ENCODE measurements around the gene DPH1. TPM values are rescaled to one million over a fixed set of nuclear protein-coding genes. Genes with fewer than 3 reads are reported as not detected.
"Not testable (repeated sequence)": the region's sequence is repeated elsewhere in the genome, so short reads cannot be mapped to it uniquely, and the experiment has no call there.

DPH1 gene
- polyA plus RNA-seq (2012; ENCODE audit: missing spikeins), result 16.9 TPM

DNA sequence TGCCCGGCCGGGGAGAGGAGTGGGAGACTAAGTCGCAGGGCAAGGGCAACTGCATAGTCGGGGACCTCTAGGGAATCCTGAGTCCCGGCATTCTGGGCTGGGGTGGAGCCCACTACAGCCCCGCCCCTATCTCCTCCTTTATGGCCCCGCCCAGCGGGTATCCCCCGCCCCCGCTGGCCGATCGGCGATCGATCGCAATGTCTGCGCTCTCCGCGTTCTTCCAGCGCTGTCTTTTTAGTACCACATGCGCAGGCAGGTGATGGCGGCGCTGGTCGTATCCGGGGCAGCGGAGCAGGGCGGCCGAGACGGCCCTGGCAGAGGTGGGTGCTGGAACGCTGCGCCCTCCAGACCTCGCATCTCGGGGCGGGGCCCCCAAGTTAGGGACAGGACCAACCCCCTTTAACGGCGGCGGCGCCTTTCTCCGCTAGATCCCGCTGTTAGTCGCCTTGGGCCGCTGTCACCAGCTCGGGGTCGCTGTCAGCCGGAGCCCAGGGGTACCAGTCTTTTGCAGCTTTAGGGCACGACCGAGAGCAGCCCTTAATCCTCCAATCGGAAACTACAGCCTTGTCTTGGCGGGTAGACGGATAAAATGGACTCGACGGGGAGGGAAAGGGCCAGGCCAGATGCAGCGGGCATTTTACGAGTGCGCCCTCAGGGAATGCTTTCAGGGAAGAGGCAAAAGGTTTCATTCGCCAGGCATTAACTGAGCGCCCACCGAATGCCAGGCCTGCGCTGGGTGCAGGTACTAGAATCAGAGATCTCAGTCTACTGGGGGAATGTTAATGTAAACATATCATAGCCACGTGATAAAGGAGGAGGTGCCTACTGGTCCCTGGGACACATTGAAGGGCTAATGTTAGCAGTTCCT, at the start of gene DPH1:
Gene DPH1 (plus strand): TSS at position 243 of the 868 bp plus-strand sequence. CDS start 17 bp downstream, at position 260.
- FAIRE-seq (peak; percentile 96), DNase-seq (ENCODE audit: insufficient read length) (peak; percentile 91)
- TF ChIP-seq TAF1 (IDR thresholded peaks at IDR 0.05; ENCODE audit: borderline replicate concordance, low read depth, low read length) (peak; percentile 78; the same call in 1 of the 2 replicates), POLR2A (IDR thresholded peaks at IDR 0.05; ENCODE audit: low read depth, low read length) (peak; percentile 66), POLR2AphosphoS5 (IDR thresholded peaks at IDR 0.05; ENCODE audit: low read depth, low read length) (no peak; the same call in 1 of the 2 replicates)

DNA sequence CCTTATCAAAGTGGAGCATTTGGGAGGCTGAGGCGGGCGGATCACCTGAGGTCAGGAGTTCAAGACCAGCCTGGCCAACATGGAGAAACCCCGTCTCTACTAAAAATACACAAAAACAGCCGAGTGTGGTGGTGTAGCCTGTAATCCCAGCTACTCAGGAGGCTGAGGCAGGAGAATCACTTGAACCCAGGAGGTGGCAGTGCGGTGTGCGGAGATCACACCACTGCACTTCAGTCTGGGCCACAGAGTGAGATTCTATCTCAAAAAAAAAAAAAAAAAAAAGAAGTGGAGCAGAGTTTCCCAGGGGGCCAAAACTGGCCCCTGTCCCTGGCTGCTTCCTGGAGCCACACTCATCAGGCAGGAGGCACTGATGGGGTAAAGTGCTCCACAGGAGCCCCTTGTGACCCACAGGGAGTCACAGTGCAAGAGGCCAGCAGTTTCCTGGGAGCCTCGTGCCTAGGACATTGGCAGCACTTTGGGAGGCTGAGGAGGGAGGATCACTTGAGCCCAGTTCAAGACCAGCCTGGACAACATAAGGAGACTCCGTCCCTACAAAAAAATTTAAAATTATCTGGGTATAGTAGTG, 49.2 kb upstream of the DPH1 start:
- FAIRE-seq (no peak), DNase-seq (ENCODE audit: insufficient read length) (no peak)
- no peak for TF ChIP-seq TAF1 (IDR thresholded peaks at IDR 0.05; ENCODE audit: borderline replicate concordance, low read depth, low read length)

DNA sequence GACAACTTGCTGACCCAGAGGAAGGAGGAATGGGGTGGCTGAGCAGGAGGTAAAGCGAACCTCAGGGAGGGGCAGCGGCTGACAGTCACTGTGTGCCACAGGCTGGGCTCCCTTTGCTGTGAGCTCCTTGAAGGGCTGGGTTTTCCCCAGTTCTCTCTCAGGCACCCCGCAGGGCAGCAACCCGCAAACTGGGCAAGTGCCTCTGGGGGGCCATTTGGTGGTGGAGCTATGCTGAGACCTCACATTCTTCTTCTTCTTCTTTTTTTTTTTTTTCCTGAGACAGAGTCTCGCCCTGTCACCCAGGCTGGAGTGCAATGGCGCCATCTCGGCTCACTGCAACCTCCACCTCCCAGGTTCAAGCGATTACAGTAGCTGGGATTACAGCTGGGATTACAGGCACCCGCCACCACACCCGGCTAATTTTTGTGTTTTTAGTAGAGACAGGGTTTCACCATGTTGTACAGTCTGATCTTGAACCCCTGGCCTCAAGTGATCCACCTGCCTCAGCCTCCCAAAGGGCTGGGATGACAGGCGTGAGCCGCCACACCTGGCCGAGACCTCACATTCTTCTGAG, 47.1 kb upstream of the DPH1 start:
- DNase-seq (ENCODE audit: insufficient read length); FAIRE-seq: not testable (repeated sequence)

DNA sequence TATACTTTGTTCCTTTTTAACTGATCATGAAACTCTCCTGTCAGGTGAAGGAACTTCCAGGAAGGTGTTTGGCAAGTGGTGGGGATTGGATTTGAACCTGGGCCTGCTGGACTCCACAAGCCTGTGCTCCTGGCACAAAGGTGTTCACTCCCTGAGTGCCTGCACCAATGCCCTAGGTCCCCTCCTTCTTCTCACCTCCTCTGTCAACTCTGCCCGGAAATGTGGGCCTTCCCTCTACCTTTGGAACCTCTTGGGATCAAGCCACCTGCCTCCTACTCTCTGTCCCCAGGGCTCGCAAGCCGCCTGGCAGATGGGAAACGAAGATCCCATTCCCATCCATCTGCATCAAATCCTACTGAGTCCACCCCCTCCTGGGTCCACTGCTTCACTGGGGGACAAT, 44.9 kb upstream of the DPH1 start:
- DNase-seq (ENCODE audit: insufficient read length) (no peak), FAIRE-seq (no peak)
- TF ChIP-seq POLR2AphosphoS5 (IDR thresholded peaks at IDR 0.05; ENCODE audit: low read depth, low read length), result no peak
- no peak for TF ChIP-seq TAF1 (IDR thresholded peaks at IDR 0.05; ENCODE audit: borderline replicate concordance, low read depth, low read length)
- no peak for TF ChIP-seq POLR2A (IDR thresholded peaks at IDR 0.05; ENCODE audit: low read depth, low read length)

DNA sequence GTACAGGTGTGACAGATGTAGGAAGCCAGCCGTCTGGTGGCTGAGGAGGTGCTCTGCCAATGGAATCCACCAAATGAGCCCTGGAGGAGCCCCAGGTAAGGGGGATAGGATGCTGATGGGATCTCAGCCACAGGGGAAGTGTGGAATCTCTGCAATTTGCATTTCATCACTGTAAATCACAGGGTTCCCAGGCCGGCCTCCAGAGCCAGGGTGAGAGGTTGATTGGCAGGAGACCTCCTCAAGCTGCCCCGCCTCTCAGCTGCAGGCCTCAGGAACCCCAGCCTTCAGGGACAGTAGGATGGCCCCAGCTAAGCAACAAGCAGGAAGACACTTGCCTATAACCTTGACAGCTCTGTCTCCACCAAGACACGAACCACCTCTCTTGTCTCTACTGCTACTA, 44.3 kb upstream of the DPH1 start:
- TF ChIP-seq POLR2AphosphoS5 (IDR thresholded peaks at IDR 0.05; ENCODE audit: low read depth, low read length), result no peak
- no peak for TF ChIP-seq POLR2A (IDR thresholded peaks at IDR 0.05; ENCODE audit: low read depth, low read length)
- no peak for TF ChIP-seq TAF1 (IDR thresholded peaks at IDR 0.05; ENCODE audit: borderline replicate concordance, low read depth, low read length)
- FAIRE-seq (no peak), DNase-seq (ENCODE audit: insufficient read length) (no peak)

DNA sequence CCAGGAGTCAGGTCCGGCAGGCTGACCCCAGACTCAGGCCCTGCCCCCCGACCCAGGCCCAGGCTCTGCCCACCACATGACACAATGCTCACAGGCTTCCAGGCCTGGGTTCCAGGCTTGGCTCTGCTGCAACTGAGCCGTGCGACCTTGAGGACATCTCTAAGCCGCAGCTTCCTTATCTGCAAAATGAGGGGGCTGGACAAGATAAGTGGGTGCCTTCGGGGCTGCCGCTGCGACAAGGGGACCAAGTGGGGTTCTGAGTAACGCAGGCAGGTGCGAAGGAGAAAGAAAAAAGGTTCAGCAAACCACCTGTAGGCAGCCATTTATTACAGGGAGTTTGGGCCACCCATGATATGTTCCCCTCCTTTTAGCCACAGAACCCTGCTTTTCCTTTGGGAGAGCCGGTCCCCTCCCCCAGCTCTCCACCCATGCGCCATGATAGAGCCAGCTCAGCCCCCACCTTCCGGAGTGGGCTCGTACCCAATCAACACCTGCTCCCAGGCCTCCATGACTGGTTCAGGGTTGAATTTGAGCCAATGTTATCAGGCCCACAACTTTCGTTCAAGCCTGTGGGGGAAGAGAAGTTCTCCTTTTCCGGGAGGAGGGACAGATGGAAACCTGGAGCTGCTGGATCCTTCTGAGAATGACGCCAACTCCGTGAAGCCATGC, 43.0 kb upstream of the DPH1 start:
- no peak for DNase-seq (ENCODE audit: insufficient read length)
- no peak for FAIRE-seq
- TF ChIP-seq POLR2A (IDR thresholded peaks at IDR 0.05; ENCODE audit: low read depth, low read length) (no peak), TAF1 (IDR thresholded peaks at IDR 0.05; ENCODE audit: borderline replicate concordance, low read depth, low read length) (no peak), POLR2AphosphoS5 (IDR thresholded peaks at IDR 0.05; ENCODE audit: low read depth, low read length) (no peak)

DNA sequence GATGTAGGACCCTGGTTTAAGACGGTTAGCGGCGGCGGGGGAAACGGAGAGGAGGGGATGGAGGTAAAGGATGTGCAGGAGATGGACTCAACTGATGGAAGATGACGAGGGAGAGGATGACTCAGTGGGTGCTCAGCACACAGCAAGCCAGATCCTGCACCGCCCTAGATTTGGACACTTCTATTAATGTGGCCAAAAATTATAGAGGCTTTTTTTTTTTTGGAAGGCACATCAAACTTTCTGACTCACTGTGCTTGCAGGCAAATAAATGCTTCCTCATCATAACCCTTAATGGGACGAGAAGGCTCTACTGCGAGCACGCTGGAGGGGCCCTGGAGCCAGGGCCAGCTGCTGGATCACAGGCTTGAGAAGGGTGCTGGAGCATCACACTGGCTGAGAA, 40.8 kb upstream of the DPH1 start:
- DNase-seq (ENCODE audit: insufficient read length) (no peak), FAIRE-seq (no peak)
- no peak for TF ChIP-seq TAF1 (IDR thresholded peaks at IDR 0.05; ENCODE audit: borderline replicate concordance, low read depth, low read length)
- no peak for TF ChIP-seq POLR2A (IDR thresholded peaks at IDR 0.05; ENCODE audit: low read depth, low read length)
- no peak for TF ChIP-seq POLR2AphosphoS5 (IDR thresholded peaks at IDR 0.05; ENCODE audit: low read depth, low read length)

DNA sequence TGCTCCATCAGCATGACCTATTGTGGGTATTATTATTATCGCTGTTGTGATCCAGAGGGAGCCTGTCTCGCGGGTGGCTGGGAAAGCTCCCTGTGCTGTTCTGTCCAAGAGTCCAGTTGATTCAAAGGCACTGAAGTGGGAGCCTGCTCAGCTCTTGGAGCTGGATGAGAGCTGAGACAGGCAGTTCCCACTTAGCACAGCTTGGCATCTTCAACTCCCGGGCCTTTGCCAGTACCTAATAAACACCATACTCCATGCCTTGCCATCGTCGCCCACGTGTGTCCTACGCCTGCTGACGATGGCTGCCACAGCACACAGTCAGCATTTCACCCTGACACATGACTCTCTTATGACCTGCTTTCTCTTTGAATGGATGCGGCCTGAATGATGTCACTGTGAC, 37.4 kb upstream of the DPH1 start:
- FAIRE-seq, result no peak
- DNase-seq (ENCODE audit: insufficient read length), result no peak
- no peak for TF ChIP-seq POLR2A (IDR thresholded peaks at IDR 0.05; ENCODE audit: low read depth, low read length)
- no peak for TF ChIP-seq POLR2AphosphoS5 (IDR thresholded peaks at IDR 0.05; ENCODE audit: low read depth, low read length)
- no peak for TF ChIP-seq TAF1 (IDR thresholded peaks at IDR 0.05; ENCODE audit: borderline replicate concordance, low read depth, low read length)

DNA sequence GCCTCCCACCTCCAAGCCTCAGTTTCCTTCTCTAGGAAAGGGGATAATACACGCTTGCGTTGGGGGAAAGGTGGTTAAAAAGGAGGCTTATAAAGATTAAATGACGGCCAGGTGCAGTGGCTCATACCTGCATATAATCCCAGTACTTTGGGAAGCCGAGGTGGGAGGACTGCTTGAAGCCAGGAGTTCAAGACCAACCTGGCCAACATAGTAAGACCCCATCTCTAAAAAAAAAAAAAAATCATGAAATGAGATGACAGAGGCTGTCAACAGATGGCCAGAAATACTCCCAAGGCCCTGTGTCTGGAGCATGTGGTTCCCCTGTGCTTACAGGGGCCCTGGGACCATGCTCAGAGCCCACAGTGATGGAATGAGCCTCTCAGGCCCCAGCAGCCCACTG, 35.2 kb upstream of the DPH1 start:
- DNase-seq (ENCODE audit: insufficient read length) (no peak), FAIRE-seq (no peak)
- TF ChIP-seq POLR2A (IDR thresholded peaks at IDR 0.05; ENCODE audit: low read depth, low read length) (no peak), TAF1 (IDR thresholded peaks at IDR 0.05; ENCODE audit: borderline replicate concordance, low read depth, low read length) (no peak), POLR2AphosphoS5 (IDR thresholded peaks at IDR 0.05; ENCODE audit: low read depth, low read length) (no peak)

DNA sequence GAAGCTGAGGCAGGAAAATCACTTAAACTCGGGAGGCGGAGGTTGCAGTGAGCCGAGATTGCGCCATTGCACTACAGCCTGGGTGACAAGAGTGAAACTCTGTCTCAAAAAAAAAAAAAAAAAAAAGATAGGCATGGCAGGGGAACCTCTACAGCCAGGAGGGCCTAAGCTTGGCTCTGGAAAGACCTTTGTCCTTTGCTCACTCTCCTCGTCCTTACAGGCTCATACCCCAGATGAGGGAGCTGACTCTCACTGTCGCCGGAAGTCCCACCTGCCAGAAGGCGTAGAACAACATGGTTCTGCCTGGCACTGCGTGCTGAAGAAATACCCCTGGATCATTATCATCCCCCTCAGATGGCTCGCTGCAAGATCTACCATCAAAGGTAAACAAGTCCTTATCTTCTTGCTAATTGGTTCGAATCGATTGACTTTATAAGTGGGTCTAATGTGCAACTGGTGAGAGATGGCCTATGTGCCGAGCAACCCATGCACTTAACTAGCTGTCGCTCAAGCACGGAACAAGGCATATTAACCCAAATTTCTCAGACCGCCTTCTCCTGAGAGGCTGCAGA, 34.5 kb upstream of the DPH1 start:
- no peak for DNase-seq (ENCODE audit: insufficient read length)
- TF ChIP-seq TAF1 (IDR thresholded peaks at IDR 0.05; ENCODE audit: borderline replicate concordance, low read depth, low read length) (no peak), POLR2A (IDR thresholded peaks at IDR 0.05; ENCODE audit: low read depth, low read length) (no peak), POLR2AphosphoS5 (IDR thresholded peaks at IDR 0.05; ENCODE audit: low read depth, low read length) (no peak)
- FAIRE-seq, result no peak

All from GM12892 (cell line).